Measurements from ENCODE around the gene GKN2.
A peak's percentile ranks its signal among the peaks of the same experiment; 100 is the strongest.

- TF ChIP-seq CTCF (conservative IDR thresholded peaks at IDR 0.05; ENCODE audit: low read depth, low read length) (peak; percentile 89), EZH2 (IDR thresholded peaks at IDR 0.05; ENCODE audit: low read length, unreplicated experiment) (no peak), EZH2phosphoT487 (IDR thresholded peaks at IDR 0.05; ENCODE audit: borderline replicate concordance, low read length) (no peak)
These were observed 42.7 kb downstream of the GKN2 start for GRCh38 chr2:68909793-68910674.

Data from PC-3 (cell line).